Testis (tissue), 3 donors: ENCODE results near the gene FAM241B. TPM values are rescaled to one million over a fixed set of nuclear protein-coding genes. Genes with fewer than 3 reads are reported as not detected.

ENCODE experiments used
- DNase-seq: peaks from one replicate; pipeline ENCODE4 v3.0.0-alpha.2; 2019
- H3K27ac ChIP-seq, 2 donors: fragments of 200-600 bp; sonication (generic); one replicate each; pipeline ENCODE4 v1.5.1; 2019
- H3K27me3 ChIP-seq: fragments of 200-600 bp; sonication (generic); one replicate; pipeline ENCODE4 v1.5.1; 2019
- H3K36me3 ChIP-seq: fragments of 200-600 bp; sonication (generic); one replicate; pipeline ENCODE4 v1.5.1; 2017; ENCODE audit warnings: low read depth; ENCODE audit errors: missing control alignments
- H3K4me1 ChIP-seq: fragments of 200-600 bp; sonication (generic); one replicate; pipeline ENCODE4 v1.5.1; 2019
- H3K4me3 ChIP-seq, 2 donors: fragments of 200-600 bp; sonication (generic); one replicate each; pipeline ENCODE4 v1.5.1; 2017 to 2019
- H3K9me3 ChIP-seq: fragments of 200-600 bp; sonication (generic); one replicate; pipeline ENCODE4 v1.5.1; 2017
- CTCF ChIP-seq, 3 experiments: fragments of 450-650 bp in 2 of 3; fragments of 200-600 bp in 1 of 3; sonication (generic) in 1 of 3; IDR thresholded peaks; one replicate each; pipeline ENCODE4 v1.5.1; 2016 to 2019; ENCODE audit warnings: antibody characterized with exemption in 3 of 3, mild to moderate bottlenecking in 2 of 3, moderate library complexity in 1 of 3
- POLR2A ChIP-seq: fragments of 450-650 bp; IDR thresholded peaks from one replicate; pipeline ENCODE4 v1.6.1; 2017; ENCODE audit warnings: antibody characterized with exemption, mild to moderate bottlenecking, moderate library complexity
- WGBS, 2 donors: methylation state at CpG; one replicate each; pipeline ENCODE4 v1.1.5; 2018; 5-methylcytosine and 5-hydroxymethylcytosine counted together
- intact Hi-C: fragments of 100-400 bp; cut with DNase I; formaldehyde crosslinking; loops from one replicate; pipeline ENCODE4 v1.15.1; 2023; ENCODE audit warnings: low total_unique reads
- polyA plus RNA-seq: library from polyadenylated mRNA; stranded (reverse); fragments of 350-450 nt; fragmentation: Illumina TruSeq; extraction: RNeasy Lipid Tissue Mini Kit (QIAGEN cat#74804); gene quantifications from one replicate; pipeline ENCODE4 v1.2.3, GENCODE V29; 2014; ENCODE audit warnings: low read depth, low replicate concordance; ENCODE audit not compliant: insufficient read depth
- total RNA-seq, 2 donors: library from RNA; depleted of rRNA; stranded (reverse); fragments of >200 nt; gene quantifications; one replicate each; pipeline ENCODE4 v1.2.3, GENCODE V29; 2016

FAM241B gene
- total and polyA plus RNA-seq, 3 donors from 2014 or later = 11.6 to 22.8 (median 17.6) TPM

GRCh38 chr10:69651362-69651761 lies 21.3 kb downstream of the FAM241B start:
- 76 to 83% methylated on average over 6 to 9 of the region's 9 CpGs for WGBS, 2 donors
- Histone ChIP-seq H3K27ac (no peak overlapping the region), H3K27me3 (no peaks in the 10 kb centered on the region), H3K36me3 (no peaks in the 10 kb centered on the region), H3K4me1 (no peaks in the 10 kb centered on the region), H3K9me3 (no peaks in the 10 kb centered on the region), H3K4me3 (no peak overlapping the region)
- TF ChIP-seq POLR2A (no peak), CTCF (IDR thresholded peaks at IDR 0.05) (no peak)
- DNase-seq = no peak
- intact Hi-C loops = no loop called here

GRCh38 chr10:69652111-69652856 lies 22.2 kb downstream of the FAM241B start:
- TF ChIP-seq CTCF (IDR thresholded peaks at IDR 0.05) = no peak
- TF ChIP-seq POLR2A = no peak
- no peak for DNase-seq
- H3K4me1 ChIP-seq = no peaks in the 10 kb centered on the region
- no peak overlapping the region for H3K27ac ChIP-seq
- no peak overlapping the region for H3K4me3 ChIP-seq
- H3K36me3 ChIP-seq = no peaks in the 10 kb centered on the region
- intact Hi-C loops = no loop called here
- 79 to 92% methylated on average over 3 to 14 of the region's 14 CpGs for WGBS, 2 donors
- no peaks in the 10 kb centered on the region for H3K27me3 ChIP-seq
- H3K9me3 ChIP-seq = no peaks in the 10 kb centered on the region

DNA sequence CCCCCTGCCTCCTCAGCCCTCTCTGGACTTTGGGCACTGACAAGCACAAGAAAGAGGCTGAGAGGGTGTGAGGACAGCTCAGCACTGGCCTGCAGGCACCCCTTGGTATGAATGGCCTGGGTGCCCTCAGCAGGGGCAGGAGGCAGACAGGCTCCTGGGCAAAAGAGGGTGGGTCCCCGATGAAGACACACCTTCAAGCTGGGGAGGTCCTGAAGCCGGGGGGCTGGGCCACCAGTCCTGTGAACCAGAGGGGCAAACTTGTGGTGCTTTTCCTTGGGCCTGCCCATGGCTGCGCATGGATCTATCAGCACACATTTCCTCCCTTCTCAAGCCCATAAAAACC lies 22.8 kb downstream of the FAM241B start:
- H3K4me3 ChIP-seq = no peak overlapping the region
- no peaks in the 10 kb centered on the region for H3K36me3 ChIP-seq
- intact Hi-C loops = no loop called here
- DNase-seq = no peak
- no peaks in the 10 kb centered on the region for H3K4me1 ChIP-seq
- no peak overlapping the region for H3K27ac ChIP-seq
- H3K27me3 ChIP-seq = no peaks in the 10 kb centered on the region
- WGBS, 2 donors = 95 to 100% methylated on average over 2 to 3 of the region's 3 CpGs
- TF ChIP-seq POLR2A = no peak
- TF ChIP-seq CTCF (IDR thresholded peaks at IDR 0.05) = no peak
- no peaks in the 10 kb centered on the region for H3K9me3 ChIP-seq

- Histone ChIP-seq H3K27ac (no peak overlapping the region), H3K4me3 (no peak overlapping the region), H3K27me3 (no peaks in the 10 kb centered on the region), H3K9me3 (no peaks in the 10 kb centered on the region), H3K4me1 (no peaks in the 10 kb centered on the region), H3K36me3 (no peaks in the 10 kb centered on the region)
- intact Hi-C loops = no loop called here
- TF ChIP-seq POLR2A (no peak), CTCF (IDR thresholded peaks at IDR 0.05) (no peak)
- no peak for DNase-seq
- WGBS, 2 donors = 94% methylated on average over 6 of the region's 6 CpGs; no CpG with 5 or more reads in 1 of the 2 donors
Measured at GRCh38 chr10:69653561-69653960, 23.5 kb downstream of the FAM241B start.
